Lower leg skin (tissue), 3 donors: ENCODE results near the gene AMBRA1.

Experiments used
- CTCF ChIP-seq, 3 donors: fragments of 450-650 bp; IDR thresholded peaks; one replicate each; pipeline ENCODE4 v1.5.1; 2016; ENCODE audit warnings: antibody characterized with exemption in 3 of 3, mild to moderate bottlenecking in 3 of 3, moderate library complexity in 2 of 3
- POLR2A ChIP-seq, 2 donors: fragments of 450-650 bp; IDR thresholded peaks; one replicate each; pipeline ENCODE4 v1.6.1; 2016 to 2017; ENCODE audit warnings: antibody characterized with exemption in 2 of 2, mild to moderate bottlenecking in 1 of 2, moderate library complexity in 1 of 2

- TF ChIP-seq CTCF (IDR thresholded peaks at IDR 0.05) (no peak), POLR2A (IDR thresholded peaks at IDR 0.05) (no peak)
Observed at GRCh38 chr11:46456269-46457001, 137.4 kb downstream of the AMBRA1 start.
